ENCODE measurements around the gene PKHD1. TPM values are rescaled to one million over a fixed set of nuclear protein-coding genes. Genes with fewer than 3 reads are reported as not detected.

Gene PKHD1
- polyA plus RNA-seq, 1 of the 3 experiments (the other 2 are of a cell fraction) = not detected

DNA sequence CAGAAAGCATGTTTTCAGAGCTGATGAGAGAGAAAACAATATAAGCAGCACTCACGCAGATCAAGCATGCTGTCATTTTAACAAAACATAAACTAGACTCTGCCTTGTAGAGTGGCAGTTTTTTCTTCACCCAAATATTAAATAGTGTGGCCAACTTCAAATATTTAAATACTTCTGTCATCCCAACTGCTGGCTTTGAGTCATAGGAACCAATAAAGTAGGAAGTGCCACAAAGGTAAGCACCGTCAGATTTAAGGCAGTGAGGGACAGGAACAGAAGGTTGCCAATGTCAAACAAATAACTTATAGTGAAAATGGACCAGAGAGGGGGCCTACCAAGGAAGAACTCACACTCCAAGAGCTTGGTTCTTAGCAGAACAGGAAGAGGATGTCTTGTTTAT lies 222.2 kb downstream of the PKHD1 start:
- Histone ChIP-seq H3K9me3 (no peaks in the 10 kb centered on the region), H3K9me2 (no peaks in the 10 kb centered on the region), H2AFZ (ENCODE audit: low read depth) (no peak overlapping the region), H3K4me2 (no peak overlapping the region), H3F3A (replicated peaks; ENCODE audit: insufficient read depth) (no peaks in the 10 kb centered on the region), H3K36me3 (replicated peaks in 1 of 2; ENCODE audit: control insufficient read depth in 1 of 2, insufficient read depth in 2 of 2, low read length in 1 of 2) (no peaks in the 10 kb centered on the region), H3K27ac (ENCODE audit: low read depth in 2 of 2, low read length in 1 of 2) (no peak overlapping the region), H3K79me2 (ENCODE audit: insufficient read depth) (no peaks in the 10 kb centered on the region), H3K4me1 (ENCODE audit: control insufficient read depth in 1 of 2, insufficient read depth in 2 of 2, low read depth in 1 of 2, low read length in 1 of 2) (no peaks in the 10 kb centered on the region), H3K27me3 (ENCODE audit: insufficient read depth) (no peaks in the 10 kb centered on the region), H3K4me3 (ENCODE audit: low read depth in 2 of 2, low read length in 1 of 2) (no peak overlapping the region), H4K20me1 (ENCODE audit: insufficient read depth) (no peaks in the 10 kb centered on the region), H3K9ac (no peak overlapping the region)
- no peak for TF ChIP-seq ELF1 (IDR thresholded peaks at IDR 0.05)
- TF ChIP-seq GABPA (IDR thresholded peaks at IDR 0.05; ENCODE audit: low read depth) = no peak
- TF ChIP-seq JUND (IDR thresholded peaks at IDR 0.05) = no peak
- TF ChIP-seq, protein P1, sequence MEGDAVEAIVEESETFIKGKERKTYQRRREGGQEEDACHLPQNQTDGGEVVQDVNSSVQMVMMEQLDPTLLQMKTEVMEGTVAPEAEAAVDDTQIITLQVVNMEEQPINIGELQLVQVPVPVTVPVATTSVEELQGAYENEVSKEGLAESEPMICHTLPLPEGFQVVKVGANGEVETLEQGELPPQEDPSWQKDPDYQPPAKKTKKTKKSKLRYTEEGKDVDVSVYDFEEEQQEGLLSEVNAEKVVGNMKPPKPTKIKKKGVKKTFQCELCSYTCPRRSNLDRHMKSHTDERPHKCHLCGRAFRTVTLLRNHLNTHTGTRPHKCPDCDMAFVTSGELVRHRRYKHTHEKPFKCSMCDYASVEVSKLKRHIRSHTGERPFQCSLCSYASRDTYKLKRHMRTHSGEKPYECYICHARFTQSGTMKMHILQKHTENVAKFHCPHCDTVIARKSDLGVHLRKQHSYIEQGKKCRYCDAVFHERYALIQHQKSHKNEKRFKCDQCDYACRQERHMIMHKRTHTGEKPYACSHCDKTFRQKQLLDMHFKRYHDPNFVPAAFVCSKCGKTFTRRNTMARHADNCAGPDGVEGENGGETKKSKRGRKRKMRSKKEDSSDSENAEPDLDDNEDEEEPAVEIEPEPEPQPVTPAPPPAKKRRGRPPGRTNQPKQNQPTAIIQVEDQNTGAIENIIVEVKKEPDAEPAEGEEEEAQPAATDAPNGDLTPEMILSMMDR (IDR thresholded peaks at IDR 0.05) = no peak
- no peak for TF ChIP-seq POLR2AphosphoS5 (IDR thresholded peaks at IDR 0.05; ENCODE audit: low read depth, low read length)
- TF ChIP-seq, protein P2, sequence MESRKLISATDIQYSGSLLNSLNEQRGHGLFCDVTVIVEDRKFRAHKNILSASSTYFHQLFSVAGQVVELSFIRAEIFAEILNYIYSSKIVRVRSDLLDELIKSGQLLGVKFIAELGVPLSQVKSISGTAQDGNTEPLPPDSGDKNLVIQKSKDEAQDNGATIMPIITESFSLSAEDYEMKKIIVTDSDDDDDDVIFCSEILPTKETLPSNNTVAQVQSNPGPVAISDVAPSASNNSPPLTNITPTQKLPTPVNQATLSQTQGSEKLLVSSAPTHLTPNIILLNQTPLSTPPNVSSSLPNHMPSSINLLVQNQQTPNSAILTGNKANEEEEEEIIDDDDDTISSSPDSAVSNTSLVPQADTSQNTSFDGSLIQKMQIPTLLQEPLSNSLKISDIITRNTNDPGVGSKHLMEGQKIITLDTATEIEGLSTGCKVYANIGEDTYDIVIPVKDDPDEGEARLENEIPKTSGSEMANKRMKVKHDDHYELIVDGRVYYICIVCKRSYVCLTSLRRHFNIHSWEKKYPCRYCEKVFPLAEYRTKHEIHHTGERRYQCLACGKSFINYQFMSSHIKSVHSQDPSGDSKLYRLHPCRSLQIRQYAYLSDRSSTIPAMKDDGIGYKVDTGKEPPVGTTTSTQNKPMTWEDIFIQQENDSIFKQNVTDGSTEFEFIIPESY (IDR thresholded peaks at IDR 0.05; ENCODE audit: borderline replicate concordance, low read depth) = no peak
- no peak for TF ChIP-seq TAF1 (IDR thresholded peaks at IDR 0.05; ENCODE audit: borderline replicate concordance, low read depth, low read length)
- no peak for TF ChIP-seq USF2 (IDR thresholded peaks at IDR 0.05; ENCODE audit: borderline replicate concordance, low read depth, low read length)
- no peak for TF ChIP-seq GATA2 (CRISPR knock-in tag; IDR thresholded peaks at IDR 0.05)
- no peak for TF ChIP-seq FOSL2 (IDR thresholded peaks at IDR 0.05; ENCODE audit: borderline replicate concordance, low read depth)
- TF ChIP-seq, protein P3, sequence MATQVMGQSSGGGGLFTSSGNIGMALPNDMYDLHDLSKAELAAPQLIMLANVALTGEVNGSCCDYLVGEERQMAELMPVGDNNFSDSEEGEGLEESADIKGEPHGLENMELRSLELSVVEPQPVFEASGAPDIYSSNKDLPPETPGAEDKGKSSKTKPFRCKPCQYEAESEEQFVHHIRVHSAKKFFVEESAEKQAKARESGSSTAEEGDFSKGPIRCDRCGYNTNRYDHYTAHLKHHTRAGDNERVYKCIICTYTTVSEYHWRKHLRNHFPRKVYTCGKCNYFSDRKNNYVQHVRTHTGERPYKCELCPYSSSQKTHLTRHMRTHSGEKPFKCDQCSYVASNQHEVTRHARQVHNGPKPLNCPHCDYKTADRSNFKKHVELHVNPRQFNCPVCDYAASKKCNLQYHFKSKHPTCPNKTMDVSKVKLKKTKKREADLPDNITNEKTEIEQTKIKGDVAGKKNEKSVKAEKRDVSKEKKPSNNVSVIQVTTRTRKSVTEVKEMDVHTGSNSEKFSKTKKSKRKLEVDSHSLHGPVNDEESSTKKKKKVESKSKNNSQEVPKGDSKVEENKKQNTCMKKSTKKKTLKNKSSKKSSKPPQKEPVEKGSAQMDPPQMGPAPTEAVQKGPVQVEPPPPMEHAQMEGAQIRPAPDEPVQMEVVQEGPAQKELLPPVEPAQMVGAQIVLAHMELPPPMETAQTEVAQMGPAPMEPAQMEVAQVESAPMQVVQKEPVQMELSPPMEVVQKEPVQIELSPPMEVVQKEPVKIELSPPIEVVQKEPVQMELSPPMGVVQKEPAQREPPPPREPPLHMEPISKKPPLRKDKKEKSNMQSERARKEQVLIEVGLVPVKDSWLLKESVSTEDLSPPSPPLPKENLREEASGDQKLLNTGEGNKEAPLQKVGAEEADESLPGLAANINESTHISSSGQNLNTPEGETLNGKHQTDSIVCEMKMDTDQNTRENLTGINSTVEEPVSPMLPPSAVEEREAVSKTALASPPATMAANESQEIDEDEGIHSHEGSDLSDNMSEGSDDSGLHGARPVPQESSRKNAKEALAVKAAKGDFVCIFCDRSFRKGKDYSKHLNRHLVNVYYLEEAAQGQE (IDR thresholded peaks at IDR 0.05; ENCODE audit: low read depth, low read length) = no peak
- TF ChIP-seq RXRA (IDR thresholded peaks at IDR 0.05; ENCODE audit: borderline replicate concordance, low read depth) = no peak
- TF ChIP-seq TEAD4 (IDR thresholded peaks at IDR 0.05; ENCODE audit: borderline replicate concordance, insufficient read depth) = no peak
- 50% methylated on average over 2 of the region's 2 CpGs for WGBS (ENCODE audit: low lambda C conversion rate)
- ChIA-PET POLR2A (no interaction called here), CTCF (interaction anchor here (1.1 kb wide), 1 partner anchor 10 kb away, joined by 5 read pairs; no protein-coding TSS in a partner anchor)
- DNase-seq = no peak

Measured in SK-N-SH (cell line).